MM.1S (cell line): Measurements from ENCODE around the gene TMEM242.

Source experiments
- EZH2 ChIP-seq: fragments of 300-600 bp; sonication (generic); optimal IDR thresholded peaks from 2 replicates; pipeline ENCODE3; 2017; ENCODE audit warnings: low read depth, mild to moderate bottlenecking, antibody characterized with exemption, low read length, mixed read lengths
- EZH2phosphoT487 ChIP-seq: fragments of 300-600 bp; sonication (generic); IDR thresholded peaks from 2 replicates; pipeline ENCODE4 v1.6.1; 2018; ENCODE audit warnings: antibody characterized with exemption, low read length
- TF ChIP-seq, protein P1 (sequence below): fragments of 300-600 bp; sonication (generic); IDR thresholded peaks from 2 replicates; pipeline ENCODE4 v1.5.1; 2016; ENCODE audit warnings: antibody characterized with exemption, low read length, mixed read lengths

DNA sequence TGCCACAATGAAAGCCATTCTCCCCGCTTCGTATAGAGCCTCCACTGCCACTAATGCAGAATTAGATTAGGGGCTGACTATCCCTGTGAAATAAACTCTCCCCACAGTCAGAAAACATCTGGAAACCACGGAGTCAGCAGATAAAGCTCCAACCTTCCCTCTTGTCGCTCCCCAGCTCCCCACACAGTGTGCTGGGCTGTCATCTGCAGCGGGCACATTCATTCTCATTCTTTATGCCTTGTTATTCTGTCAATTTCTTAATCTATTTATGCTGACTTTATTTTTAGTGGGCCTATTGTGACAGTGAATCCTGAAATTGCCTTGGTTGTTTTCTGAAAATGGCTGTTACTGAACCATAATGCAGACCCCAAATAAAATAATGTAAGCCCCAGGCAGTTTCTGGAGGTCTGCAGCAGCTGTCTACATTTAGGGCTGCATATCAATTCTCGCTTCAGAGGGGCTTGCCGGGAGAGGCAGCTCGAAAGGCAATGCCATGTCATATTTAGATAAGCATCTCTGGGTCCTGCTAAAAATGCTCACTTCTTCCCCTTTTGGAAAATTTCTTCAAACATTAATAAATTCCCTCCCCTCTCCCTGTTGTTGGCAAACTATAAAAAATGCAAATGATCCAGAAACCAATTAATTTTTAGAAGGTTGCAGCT, 71.6 kb downstream of the TMEM242 start:
- TF ChIP-seq, protein P1, sequence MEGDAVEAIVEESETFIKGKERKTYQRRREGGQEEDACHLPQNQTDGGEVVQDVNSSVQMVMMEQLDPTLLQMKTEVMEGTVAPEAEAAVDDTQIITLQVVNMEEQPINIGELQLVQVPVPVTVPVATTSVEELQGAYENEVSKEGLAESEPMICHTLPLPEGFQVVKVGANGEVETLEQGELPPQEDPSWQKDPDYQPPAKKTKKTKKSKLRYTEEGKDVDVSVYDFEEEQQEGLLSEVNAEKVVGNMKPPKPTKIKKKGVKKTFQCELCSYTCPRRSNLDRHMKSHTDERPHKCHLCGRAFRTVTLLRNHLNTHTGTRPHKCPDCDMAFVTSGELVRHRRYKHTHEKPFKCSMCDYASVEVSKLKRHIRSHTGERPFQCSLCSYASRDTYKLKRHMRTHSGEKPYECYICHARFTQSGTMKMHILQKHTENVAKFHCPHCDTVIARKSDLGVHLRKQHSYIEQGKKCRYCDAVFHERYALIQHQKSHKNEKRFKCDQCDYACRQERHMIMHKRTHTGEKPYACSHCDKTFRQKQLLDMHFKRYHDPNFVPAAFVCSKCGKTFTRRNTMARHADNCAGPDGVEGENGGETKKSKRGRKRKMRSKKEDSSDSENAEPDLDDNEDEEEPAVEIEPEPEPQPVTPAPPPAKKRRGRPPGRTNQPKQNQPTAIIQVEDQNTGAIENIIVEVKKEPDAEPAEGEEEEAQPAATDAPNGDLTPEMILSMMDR: no peak
- TF ChIP-seq EZH2: no peak
- TF ChIP-seq EZH2phosphoT487: no peak
